Activated CD4-positive, alpha-beta T cell treated with anti-CD3 and anti-CD28 coated beads, Interleukin-2, Interleukin-6, amounts not matched to agents 100 ng/mL and 50 ng/mL, durations not matched to agents 16 hours and 8 hours (primary cell): ENCODE measurements around the gene PWWP2B.
A peak's percentile ranks its signal among the peaks of the same experiment; 100 is the strongest.

Source experiments
- DNase-seq: peaks from one replicate; pipeline ENCODE4 v3.0.0-alpha.2; 2020

PWWP2B gene

GRCh38 chr10:132397036-132397541 lies at the start of gene PWWP2B:
PWWP2B (plus strand) TSS chr10:132397200; CDS start chr10:132397227, 27 bp downstream.
- DNase-seq: peak; percentile 23

DNA sequence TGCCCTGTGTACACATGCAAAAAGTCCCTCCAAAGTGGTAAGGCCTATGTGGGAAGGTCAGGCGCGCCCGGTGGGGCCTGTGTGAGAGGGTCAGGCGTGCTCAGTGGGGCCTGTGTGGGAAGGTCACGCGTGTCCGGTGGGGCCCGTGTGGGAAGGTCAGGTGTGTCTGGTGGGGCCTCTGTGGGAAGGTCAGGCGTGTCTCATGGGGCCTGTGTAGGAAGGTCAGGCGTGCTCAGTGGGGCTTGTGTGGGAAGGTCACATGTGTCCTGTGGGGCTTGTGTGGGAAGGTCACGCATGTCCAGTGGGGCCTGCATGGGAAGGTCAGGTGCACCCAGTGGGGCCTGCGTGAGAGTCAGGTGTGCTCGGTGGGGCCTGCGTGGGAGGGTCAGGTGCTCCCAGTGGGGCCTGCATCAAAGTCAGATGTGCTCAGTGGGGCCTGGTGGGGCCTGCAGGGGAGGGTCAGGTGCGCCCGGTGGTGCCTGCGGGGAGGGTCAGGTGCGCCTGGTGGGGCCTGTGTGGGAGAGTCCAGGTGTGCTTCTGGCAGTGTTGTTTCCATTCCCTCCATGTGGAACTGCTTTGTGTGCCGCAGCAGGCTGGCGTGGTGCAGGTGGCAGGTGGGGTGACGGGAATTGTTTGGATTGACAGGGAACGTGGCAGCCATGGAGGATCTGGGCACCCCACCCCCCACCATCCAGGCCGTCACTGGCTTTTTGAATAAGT lies 49.6 kb upstream of the PWWP2B start:
- DNase-seq: no peak

DNA sequence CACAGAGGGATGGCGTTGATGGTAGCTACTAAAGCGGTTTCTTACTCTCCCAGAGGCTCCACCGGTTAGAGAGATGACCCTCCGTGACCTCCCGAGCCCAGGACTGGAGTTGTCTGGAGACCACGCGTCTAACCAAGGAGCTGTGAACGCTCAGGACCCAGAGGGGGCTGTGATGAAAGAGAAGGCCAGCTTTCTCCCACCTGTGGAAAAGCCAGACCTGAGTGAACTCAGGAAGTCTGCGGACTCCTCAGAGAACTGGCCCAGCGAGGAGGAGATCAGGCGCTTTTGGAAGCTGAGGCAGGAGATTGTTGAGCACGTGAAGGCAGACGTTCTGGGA lies 49.1 kb upstream of the PWWP2B start:
- DNase-seq: no peak

DNA sequence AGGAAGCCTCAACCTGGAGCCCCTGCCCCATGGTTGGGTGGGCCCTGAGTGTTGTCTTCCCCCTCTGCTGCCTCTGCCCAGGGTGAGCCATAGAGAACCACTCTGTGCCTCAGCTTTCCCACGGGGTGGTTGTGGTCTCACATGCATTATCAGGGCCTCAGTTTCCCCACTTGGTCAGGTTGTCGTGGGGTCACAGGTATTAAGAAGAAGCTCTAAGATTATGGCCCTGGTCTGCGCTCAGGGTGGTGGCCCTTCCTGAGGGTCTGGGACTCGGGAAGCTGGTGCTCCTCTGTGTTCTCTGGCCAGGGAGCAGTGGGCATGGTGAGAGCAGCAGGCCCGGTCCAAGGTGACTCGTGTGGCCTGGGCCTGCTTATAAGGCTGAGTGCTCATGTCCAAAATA lies 47.2 kb upstream of the PWWP2B start:
- DNase-seq: no peak

DNA sequence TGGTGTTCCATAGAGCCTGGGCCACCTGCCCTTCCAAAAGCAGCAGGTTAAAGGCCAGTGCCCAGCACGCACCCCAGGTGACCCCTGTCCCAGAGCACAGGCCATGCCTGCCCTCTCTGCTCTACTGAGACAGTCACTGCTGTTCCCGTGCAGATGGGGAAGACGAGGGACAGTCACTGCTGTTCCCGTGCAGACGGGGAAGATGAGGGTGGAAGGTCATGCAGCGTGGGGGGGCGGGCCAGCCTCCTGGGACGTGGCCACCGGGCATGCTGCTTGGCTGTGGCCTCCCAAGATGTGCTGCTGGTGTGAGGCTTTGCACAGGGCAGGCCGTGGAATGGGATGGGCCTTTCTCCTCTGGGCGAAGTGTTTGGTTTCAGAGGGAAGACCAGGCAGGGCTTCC lies 46.6 kb upstream of the PWWP2B start:
- DNase-seq: no peak

DNA sequence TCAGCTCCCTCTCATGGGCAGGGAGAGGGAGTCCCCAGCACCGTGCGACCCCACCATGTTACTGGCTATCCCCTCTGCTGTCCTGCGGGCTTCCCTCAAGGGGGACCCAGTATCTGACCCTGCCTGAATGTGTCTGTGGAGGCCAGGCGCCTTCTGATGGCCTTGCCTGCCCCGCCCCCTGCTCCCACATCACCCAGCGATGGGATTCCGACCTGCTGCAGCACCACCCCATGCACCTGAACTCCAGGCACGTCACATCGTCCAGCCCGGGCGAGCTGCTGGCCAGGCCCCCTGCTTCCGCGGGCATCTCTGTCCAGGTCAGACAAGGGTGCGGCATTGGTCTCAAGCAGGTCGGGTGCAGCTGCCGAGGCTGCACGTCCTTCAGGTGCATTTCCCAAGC lies 46.1 kb upstream of the PWWP2B start:
- DNase-seq: no peak

DNA sequence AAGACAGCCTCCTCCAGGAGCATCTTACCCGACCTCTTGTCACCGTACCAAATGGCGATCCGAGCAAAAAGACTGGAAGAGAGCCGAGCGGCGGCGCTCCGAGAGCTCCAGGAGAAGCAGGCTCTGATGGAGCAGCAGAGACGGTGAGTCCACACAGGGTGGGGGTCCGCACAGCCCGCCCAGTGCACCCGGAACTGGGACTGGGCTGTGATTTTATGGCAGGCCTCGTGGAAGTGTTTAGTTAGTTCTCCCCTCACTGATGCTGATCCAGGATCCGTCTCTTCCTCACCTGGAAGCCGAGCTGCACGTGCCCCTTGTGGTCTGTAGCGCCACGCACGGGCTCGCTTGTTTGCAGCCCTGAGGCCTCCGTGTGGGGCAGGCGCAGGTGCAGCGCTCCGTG lies 45.4 kb upstream of the PWWP2B start:
- no peak for DNase-seq

- DNase-seq: peak; percentile 79
These were observed 44.3 kb upstream of the PWWP2B start for GRCh38 chr10:132352462-132353308.

DNA sequence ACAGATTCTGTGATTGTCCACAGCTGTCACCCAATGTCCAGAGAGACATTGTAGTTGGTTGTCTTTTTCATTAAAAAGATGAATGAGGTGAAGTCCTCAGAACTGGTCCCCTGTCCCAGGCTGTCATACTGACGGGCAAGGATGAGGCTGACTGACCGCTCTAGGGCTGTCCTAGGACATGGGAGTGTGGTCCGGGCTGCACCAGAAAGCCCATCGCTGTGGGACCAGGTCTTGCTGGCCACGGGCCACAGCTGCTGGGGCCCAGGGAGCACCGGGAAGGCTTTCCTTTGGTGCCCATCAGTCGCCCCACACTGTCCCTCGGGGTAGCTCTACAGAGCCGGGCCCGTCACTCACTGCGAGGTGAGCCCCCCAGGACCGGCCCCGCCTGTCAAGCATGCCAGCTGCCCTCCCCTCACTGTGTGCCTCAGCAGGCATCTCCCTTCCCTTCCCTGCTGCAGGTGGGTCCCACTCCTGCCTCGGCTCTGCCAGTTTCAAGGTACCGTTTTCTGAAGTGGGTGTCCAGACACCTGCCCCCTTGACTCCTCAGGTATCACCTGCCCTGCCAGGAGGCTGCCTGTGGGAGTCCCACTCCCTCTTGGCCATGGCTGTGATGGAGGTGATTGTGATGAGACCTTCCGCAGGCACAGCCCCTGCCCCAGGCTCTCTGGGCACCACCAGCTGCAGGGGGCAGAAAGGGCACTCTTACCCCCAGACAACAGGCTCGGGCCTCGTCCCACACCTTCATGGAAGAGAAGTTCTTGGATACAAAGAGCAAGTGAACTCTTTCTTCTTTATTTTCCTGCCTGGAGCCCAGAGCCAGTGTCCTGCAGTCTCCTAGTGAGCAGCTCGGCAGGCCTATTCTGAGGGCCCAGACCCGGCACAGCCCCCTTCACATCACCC lies 43.3 kb upstream of the PWWP2B start:
- no peak for DNase-seq

- DNase-seq: no peak
These were observed 42.5 kb upstream of the PWWP2B start for GRCh38 chr10:132354356-132355094.

DNA sequence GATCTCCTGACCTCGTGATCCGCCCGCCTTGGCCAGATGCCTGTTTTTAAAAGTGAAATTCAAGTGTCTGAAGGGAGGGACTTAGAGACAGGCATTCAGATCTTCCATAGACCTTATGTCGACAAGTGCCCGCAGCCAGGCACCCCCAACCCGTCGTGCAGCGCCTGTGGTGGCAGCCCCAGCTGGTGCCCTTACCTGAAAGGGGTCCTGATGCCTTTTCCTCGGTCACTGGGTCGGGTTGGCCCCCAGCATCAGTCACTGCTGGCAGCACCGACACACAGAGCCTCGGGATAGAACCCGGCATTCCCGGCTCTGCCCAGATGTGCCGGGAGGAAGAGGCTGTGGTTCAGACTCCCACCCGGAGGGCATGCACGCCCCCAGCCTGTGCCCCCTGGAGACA lies 41.7 kb upstream of the PWWP2B start:
- no peak for DNase-seq

GRCh38 chr10:132355754-132356153 lies 41.2 kb upstream of the PWWP2B start:
- DNase-seq: no peak

DNA sequence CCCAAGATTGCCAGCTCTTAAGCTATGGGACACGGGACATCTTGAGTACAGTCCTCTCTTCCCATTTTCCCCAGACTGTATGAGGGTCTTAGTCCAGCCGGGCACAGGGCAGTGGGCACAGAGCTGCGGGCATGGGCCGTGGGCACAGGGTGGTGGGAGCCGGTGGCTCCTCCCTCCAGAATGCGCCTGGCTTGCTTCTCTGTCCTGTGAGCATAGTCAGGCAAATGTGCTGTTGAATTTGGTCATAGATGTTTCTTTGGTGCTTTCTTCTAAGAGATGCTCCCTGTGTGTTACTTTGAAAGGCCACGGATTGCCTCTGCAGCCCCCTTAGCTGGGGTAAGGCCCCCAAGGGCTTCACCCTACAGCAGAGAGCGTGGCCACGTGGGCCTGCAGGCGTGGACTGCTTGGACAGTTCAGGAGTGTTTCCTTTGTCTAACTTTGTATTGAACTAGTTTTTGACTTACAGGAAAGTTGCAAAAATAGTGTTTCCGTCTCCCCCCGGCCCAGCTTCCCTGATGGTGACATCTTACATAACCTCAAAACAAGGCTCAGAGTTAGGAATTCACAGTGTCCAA lies 40.3 kb upstream of the PWWP2B start:
- no peak for DNase-seq

GRCh38 chr10:132357286-132358058 lies 39.5 kb upstream of the PWWP2B start:
- no peak for DNase-seq

GRCh38 chr10:132359305-132360040 lies 37.5 kb upstream of the PWWP2B start:
- DNase-seq: no peak

DNA sequence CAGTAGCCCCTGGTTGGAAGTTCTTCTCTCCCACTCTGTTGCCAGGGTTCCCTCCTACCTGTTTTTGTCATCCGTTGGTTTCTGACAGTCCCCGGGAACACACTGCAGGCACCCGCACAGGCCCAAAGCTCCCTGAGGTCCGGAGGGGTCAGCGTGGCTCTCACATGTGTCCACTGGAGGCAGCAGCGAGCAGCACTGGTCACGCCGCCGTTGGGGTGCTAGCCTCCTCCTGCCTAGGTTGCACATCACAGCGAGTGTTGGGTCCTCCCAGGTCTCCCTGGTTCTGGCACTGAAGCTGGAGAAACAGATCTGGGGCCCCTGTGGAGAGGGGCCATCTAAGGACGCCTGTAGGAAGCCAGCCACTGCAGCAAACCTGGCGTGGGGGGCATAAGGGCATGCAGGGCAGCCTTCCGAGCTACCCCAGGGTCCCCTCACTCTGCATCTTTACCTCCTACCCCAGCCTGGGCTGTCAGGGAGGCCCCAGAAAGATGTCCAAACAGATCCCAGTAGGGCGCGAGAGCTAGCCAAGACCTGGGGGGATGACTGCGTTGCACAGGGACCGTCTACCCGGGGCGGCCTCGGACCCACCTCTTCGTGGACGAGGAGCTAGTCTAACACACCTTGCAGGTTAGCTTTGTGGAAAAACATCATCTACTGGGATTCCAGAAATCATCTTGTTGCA lies 36.1 kb upstream of the PWWP2B start:
- peak; percentile 36 for DNase-seq

GRCh38 chr10:132361581-132362101 lies 35.4 kb upstream of the PWWP2B start:
- DNase-seq: no peak

DNA sequence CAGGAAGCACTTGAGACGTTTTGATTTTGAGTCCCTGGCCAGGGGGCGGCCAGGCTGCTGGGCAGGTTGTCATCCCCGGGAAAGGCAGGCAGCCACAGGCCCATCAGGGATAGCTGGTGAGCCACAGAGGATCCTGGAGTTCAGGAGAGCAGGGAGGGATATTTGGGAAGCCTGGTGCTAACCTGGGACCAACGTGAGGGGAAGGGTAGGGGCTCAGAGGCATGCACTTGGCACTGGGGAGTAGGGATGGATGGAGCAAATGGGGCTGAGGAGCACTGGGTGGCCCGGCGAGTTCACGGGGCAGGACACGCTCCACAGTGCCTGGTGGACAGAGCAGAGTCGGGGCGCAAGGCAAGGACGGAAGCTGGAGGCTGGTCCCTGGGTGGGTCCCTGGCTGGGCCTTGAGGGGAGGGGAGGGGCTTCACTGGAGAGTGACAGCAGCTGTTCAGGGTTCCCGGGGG lies 34.8 kb upstream of the PWWP2B start:
- no peak for DNase-seq

DNA sequence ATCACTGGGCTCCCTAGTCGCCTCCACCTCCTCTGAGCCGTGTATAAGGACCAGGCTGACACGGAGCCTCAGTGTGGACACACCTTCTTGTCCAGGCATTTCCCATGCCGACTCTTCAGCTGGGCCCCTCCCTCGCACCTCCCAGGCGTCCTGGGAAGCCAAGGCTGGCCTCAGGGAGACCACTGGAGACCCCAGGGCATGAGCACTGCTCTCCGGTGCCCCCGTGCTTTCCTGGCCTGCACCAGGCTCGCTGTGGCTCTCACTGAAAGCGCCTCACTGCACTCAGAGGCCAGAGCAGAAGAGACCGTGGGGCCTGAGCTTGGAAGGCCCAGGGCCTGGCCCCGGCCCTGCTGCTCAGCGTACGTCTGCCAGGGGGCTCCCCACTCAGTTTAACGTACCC lies 33.6 kb upstream of the PWWP2B start:
- DNase-seq: no peak
